IMR-90 (cell line): ENCODE measurements around the gene PSORS1C2. TPM values are rescaled to one million over a fixed set of nuclear protein-coding genes. Genes with fewer than 3 reads are reported as not detected.

ENCODE experiments used
- ATAC-seq: fragments of 200-7000 bp; cut with Tn5 transposase; 2 replicates; pipeline ENCODE4 v1.9.1; 2020; ENCODE audit warnings: low read depth, mild to moderate bottlenecking, moderate library complexity
- BruUV-seq: library from RNA; stranded (reverse); fragments of 400-500 nt; replicated peaks from 2 replicates; lab custom pipeline; 2021; lab: Mats Ljungman, UMichigan
- CTCF ChIA-PET: fragments of 300-600 bp; formaldehyde crosslinking; extraction: SDS; loops from one replicate; lab custom pipeline; 2021; ENCODE audit warnings: antibody characterized with exemption; lab: Yijun Ruan, JAX
- POLR2A ChIA-PET: fragments of 300-600 bp; sonication (Branson Sonifier 250); formaldehyde crosslinking; loops from one replicate; lab custom pipeline; 2022; ENCODE audit warnings: antibody characterized with exemption; ENCODE audit not compliant: unreplicated experiment; lab: Charles Lee
- DNase-seq: peaks from one replicate; pipeline ENCODE4 v3.0.0; 2013
- H2AFZ ChIP-seq: replicated peaks from 2 replicates; pipeline ENCODE3; 2013; ENCODE audit warnings: low read length, mild to moderate bottlenecking; ENCODE audit not compliant: poor library complexity
- H2AK5ac ChIP-seq: 2 replicates; pipeline ENCODE4 v1.6.1; 2013; ENCODE audit warnings: low read depth, low read length, inconsistent platforms
- H2AK9ac ChIP-seq: replicated peaks from 2 replicates; pipeline ENCODE3; 2013; ENCODE audit warnings: mild to moderate bottlenecking, low read depth, low read length, moderate library complexity; ENCODE audit not compliant: poor library complexity
- H2BK120ac ChIP-seq: 2 replicates; pipeline ENCODE4 v1.6.1; 2013; ENCODE audit warnings: low read depth, low read length, inconsistent platforms
- H2BK15ac ChIP-seq: 3 replicates; pipeline ENCODE4 v1.6.1; 2013; ENCODE audit warnings: low read depth, low read length, inconsistent platforms
- H2BK20ac ChIP-seq: 2 replicates; pipeline ENCODE4 v1.6.1; 2013; ENCODE audit warnings: low read depth, mild to moderate bottlenecking, inconsistent platforms, low read length, moderate library complexity
- H2BK5ac ChIP-seq: 2 replicates; pipeline ENCODE4 v1.6.1; 2013; ENCODE audit warnings: mild to moderate bottlenecking, low read depth, low read length, inconsistent platforms; ENCODE audit not compliant: poor library complexity, severe bottlenecking
- H3K14ac ChIP-seq: replicated peaks from 2 replicates; pipeline ENCODE4 v1.6.1; 2013; ENCODE audit warnings: low read depth, low read length, inconsistent platforms
- H3K18ac ChIP-seq: 2 replicates; pipeline ENCODE4 v1.6.1; 2013; ENCODE audit warnings: low read depth, low read length, control low read depth
- H3K23ac ChIP-seq: 2 replicates; pipeline ENCODE4 v1.6.1; 2013; ENCODE audit warnings: low read depth, low read length, inconsistent platforms
- H3K27ac ChIP-seq: 2 replicates; pipeline ENCODE4 v1.5.1; 2013; ENCODE audit warnings: mild to moderate bottlenecking, control low read depth, low read length; ENCODE audit not compliant: insufficient read depth
- H3K27me3 ChIP-seq: 2 replicates; pipeline ENCODE4 v1.6.1; 2013; ENCODE audit warnings: low read length; ENCODE audit not compliant: control insufficient read depth, insufficient read depth
- H3K36me3 ChIP-seq: 2 replicates; pipeline ENCODE4 v1.6.1; 2013; ENCODE audit warnings: low read length, mixed read lengths; ENCODE audit not compliant: control insufficient read depth, insufficient read depth
- H3K4ac ChIP-seq: 2 replicates; pipeline ENCODE4 v1.6.1; 2013; ENCODE audit warnings: low read depth, low read length, inconsistent platforms
- H3K4me1 ChIP-seq: 2 replicates; pipeline ENCODE4 v1.6.1; 2013; ENCODE audit warnings: low read length, mixed read lengths; ENCODE audit not compliant: control insufficient read depth, insufficient read depth
- H3K4me2 ChIP-seq: 2 replicates; pipeline ENCODE4 v1.6.1; 2013; ENCODE audit warnings: low read depth, mild to moderate bottlenecking, control low read depth, low read length, moderate library complexity
- H3K4me3 ChIP-seq: 2 replicates; pipeline ENCODE4 v1.5.1; 2013; ENCODE audit warnings: low read depth, mild to moderate bottlenecking, control low read depth, low read length, moderate library complexity; ENCODE audit not compliant: insufficient read depth
- H3K56ac ChIP-seq: 2 replicates; pipeline ENCODE4 v1.6.1; 2013; ENCODE audit warnings: low read length, inconsistent platforms; ENCODE audit not compliant: insufficient read depth; ENCODE audit errors: extremely low read depth
- H3K79me1 ChIP-seq, 2 experiments: 2 replicates each; pipeline ENCODE4 v1.6.1; 2013; ENCODE audit warnings: low read length in 2 of 2, inconsistent platforms in 1 of 2, low read depth in 1 of 2
- H3K9ac ChIP-seq: 2 replicates; pipeline ENCODE4 v1.6.1; 2013; ENCODE audit warnings: low read depth, low read length, control low read depth
- H3K9me1 ChIP-seq: 2 replicates; pipeline ENCODE4 v1.6.1; 2013; ENCODE audit warnings: low read length, inconsistent platforms; ENCODE audit not compliant: insufficient read depth
- H3K9me3 ChIP-seq: 2 replicates; pipeline ENCODE4 v1.6.1; 2013; ENCODE audit warnings: low read length; ENCODE audit not compliant: control insufficient read depth, insufficient read depth
- H4K20me1 ChIP-seq: 2 replicates; pipeline ENCODE4 v1.6.1; 2013; ENCODE audit warnings: low read length, inconsistent platforms; ENCODE audit not compliant: insufficient read depth
- H4K5ac ChIP-seq: 2 replicates; pipeline ENCODE4 v1.6.1; 2013; ENCODE audit warnings: mild to moderate bottlenecking, low read depth, low read length, control low read depth
- H4K8ac ChIP-seq, 2 experiments: 2 replicates each; pipeline ENCODE4 v1.6.1; 2013; ENCODE audit warnings: low read depth in 2 of 2, low read length in 2 of 2, control low read depth in 1 of 2, inconsistent platforms in 1 of 2
- H4K91ac ChIP-seq: 2 replicates; pipeline ENCODE4 v1.6.1; 2013; ENCODE audit warnings: low read depth, low read length, inconsistent platforms; ENCODE audit not compliant: insufficient read depth
- BHLHE40 ChIP-seq: fragments of 150-350 bp; IDR thresholded peaks from 2 replicates; pipeline ENCODE4 v1.6.1; 2016; ENCODE audit warnings: mild to moderate bottlenecking, low read depth, low read length
- CEBPB ChIP-seq: IDR thresholded peaks from 2 replicates; pipeline ENCODE4 v1.6.1; 2012; ENCODE audit warnings: low read depth, low read length, improper control_type of control experiment
- CHD1 ChIP-seq: IDR thresholded peaks from 2 replicates; pipeline ENCODE4 v1.6.1; 2012; ENCODE audit warnings: low read depth, low read length, improper control_type of control experiment
- FOS ChIP-seq: fragments of 150-350 bp; IDR thresholded peaks from 2 replicates; pipeline ENCODE4 v1.6.1; 2016; ENCODE audit warnings: low read depth, low read length
- MAFK ChIP-seq: IDR thresholded peaks from 2 replicates; pipeline ENCODE4 v1.6.1; 2012; ENCODE audit warnings: low read depth, low read length, improper control_type of control experiment
- MAZ ChIP-seq: IDR thresholded peaks from 2 replicates; pipeline ENCODE4 v1.6.1; 2012; ENCODE audit warnings: low read depth, mild to moderate bottlenecking, low read length, improper control_type of control experiment, moderate library complexity, borderline replicate concordance
- MXI1 ChIP-seq: IDR thresholded peaks from 2 replicates; pipeline ENCODE4 v1.6.1; 2012; ENCODE audit warnings: low read depth, mild to moderate bottlenecking, low read length, moderate library complexity, borderline replicate concordance
- NFE2L2 ChIP-seq: fragments of 150-350 bp; IDR thresholded peaks from 2 replicates; pipeline ENCODE4 v1.6.1; 2016; ENCODE audit warnings: low read depth, mild to moderate bottlenecking, low read length
- POLR2A ChIP-seq: IDR thresholded peaks from 2 replicates; pipeline ENCODE4 v1.6.1; 2012; ENCODE audit warnings: mild to moderate bottlenecking, low read depth, low read length
- RAD21 ChIP-seq: IDR thresholded peaks from 2 replicates; pipeline ENCODE4 v1.6.1; 2012; ENCODE audit warnings: low read length, improper control_type of control experiment
- RCOR1 ChIP-seq: IDR thresholded peaks from 2 replicates; pipeline ENCODE4 v1.6.1; 2012; ENCODE audit warnings: mild to moderate bottlenecking, low read length, improper control_type of control experiment; ENCODE audit not compliant: insufficient replicate concordance
- RFX5 ChIP-seq: IDR thresholded peaks from 2 replicates; pipeline ENCODE4 v1.8.0; 2012; ENCODE audit warnings: low read depth, mild to moderate bottlenecking, low read length, moderate library complexity
- SMC3 ChIP-seq: fragments of 150-350 bp; IDR thresholded peaks from 2 replicates; pipeline ENCODE4 v1.6.1; 2016; ENCODE audit warnings: low read depth, mild to moderate bottlenecking, antibody characterized with exemption, low read length, moderate library complexity
- WGBS, 2 experiments: methylation state at CpG; one replicate each; pipeline versions ENCODE4 v1.1.5 to v1.1.7; 2013; ENCODE audit warnings: missing lambda C conversion rate in 2 of 2; ENCODE audit not compliant: insufficient read length in 1 of 2; ENCODE audit errors: extremely low coverage in 2 of 2; 5-methylcytosine and 5-hydroxymethylcytosine counted together
- dilution Hi-C: fragments of 300-500 bp; cut with HindIII; formaldehyde crosslinking; loops from one replicate; pipeline ENCODE4 v1.14.3; 2018; ENCODE audit warnings: low sequenced_read_pairs; ENCODE audit not compliant: unreplicated experiment
- in situ Hi-C: fragments of 300-500 bp; cut with MboI; formaldehyde crosslinking; loops from 3 replicates; pipeline ENCODE4 v1.14.3; 2019; ENCODE audit warnings: low sequenced_read_pairs, inconsistent platforms, mixed read lengths
- intact Hi-C: fragments of 100-400 bp; cut with micrococcal nuclease; formaldehyde crosslinking; loops from 2 replicates; pipeline ENCODE4 v1.10.0; 2022
- polyA plus RNA-seq, 3 experiments: library from polyadenylated mRNA; depleted of rRNA; stranded (reverse); fragments of >200 nt; gene quantifications; 2 replicates each; pipeline ENCODE4 v1.2.3, GENCODE V29; 2012; ENCODE audit warnings: low replicate concordance in 1 of 3
- total RNA-seq: library from RNA; depleted of rRNA; stranded (reverse); fragments of >200 nt; gene quantifications from 2 replicates; pipeline ENCODE4 v1.2.3, GENCODE V29; 2012
- TF ChIP-seq, protein P1 (sequence below): conservative IDR thresholded peaks from 2 replicates; pipeline ENCODE4 v1.5.1; 2012; ENCODE audit warnings: mild to moderate bottlenecking, low read depth, low read length, improper control_type of control experiment
- TF ChIP-seq, protein P2 (sequence below): fragments of 150-350 bp; IDR thresholded peaks from 2 replicates; pipeline ENCODE4 v1.6.1; 2016; ENCODE audit warnings: low read depth, mild to moderate bottlenecking, low read length, moderate library complexity, borderline replicate concordance
- TF ChIP-seq, protein P3 (sequence below): fragments of 150-350 bp; IDR thresholded peaks from 2 replicates; pipeline ENCODE4 v1.6.1; 2017; ENCODE audit warnings: mild to moderate bottlenecking, antibody characterized with exemption, low read length, low read depth

Gene PSORS1C2
- total and polyA plus RNA-seq, 2 of the 4 experiments (the other 2 are of a cell fraction) = not detected

DNA sequence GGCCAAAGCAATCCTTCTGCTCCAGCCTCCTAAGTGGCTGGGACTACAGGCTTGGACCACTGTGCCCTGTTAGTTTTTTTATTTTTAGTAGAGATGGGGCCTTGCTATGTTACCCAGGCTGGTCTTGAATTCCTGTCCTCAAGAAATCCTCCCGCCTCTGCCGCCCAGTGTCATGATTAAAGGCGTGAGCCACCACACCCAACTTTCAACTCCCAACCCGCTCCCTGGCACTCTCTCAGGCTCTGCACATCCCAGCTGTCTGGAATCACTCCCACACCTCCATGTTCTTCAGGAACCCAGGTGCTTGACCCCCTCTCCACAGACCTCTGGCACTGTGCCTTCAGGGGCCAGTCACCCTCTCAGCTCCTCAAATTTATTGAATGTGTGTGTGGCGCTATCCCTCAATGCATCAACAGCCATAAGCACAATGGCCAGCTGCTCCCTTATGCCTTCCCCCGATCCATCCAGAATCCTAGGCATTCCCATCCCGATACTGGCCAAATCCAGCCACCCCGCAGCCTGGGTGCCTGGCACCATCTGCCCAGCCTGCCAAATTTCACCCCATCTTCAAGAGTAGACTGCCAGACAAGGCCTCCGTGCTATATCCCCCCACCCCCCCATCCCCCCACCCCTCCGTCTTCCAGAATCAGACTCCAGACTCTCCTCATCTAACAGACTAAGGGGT, 32.3 kb upstream of the PSORS1C2 start:
- in situ Hi-C loops (no loop called here), dilution Hi-C loops (no loop called here), intact Hi-C loops (no loop called here)
- DNase-seq (no peak), ATAC-seq (no peak)
- Histone ChIP-seq H3K9me3 (no peaks in the 10 kb centered on the region), H4K5ac (no peak overlapping the region), H3K23ac (no peak overlapping the region), H3K4me3 (no peak overlapping the region), H2BK120ac (no peak overlapping the region), H3K18ac (no peak overlapping the region), H3K79me1 (no peaks in the 10 kb centered on the region), H3K4ac (no peak overlapping the region), H3K9ac (no peak overlapping the region), H2BK15ac (no peak overlapping the region), H2AK9ac (no peak overlapping the region), H3K27me3 (no peaks in the 10 kb centered on the region), H2AK5ac (no peak overlapping the region), H2AFZ (no peak overlapping the region), H4K20me1 (no peaks in the 10 kb centered on the region), H4K8ac (no peak overlapping the region), H3K9me1 (peaks cover 9% of the 10 kb centered on the region; the same call in 1 of the 2 replicates), H3K14ac (no peak overlapping the region), H3K4me1 (peaks cover 7% of the 10 kb centered on the region; the same call in 1 of the 2 replicates), H3K56ac (no peak overlapping the region), H3K27ac (no peak overlapping the region), H4K91ac (no peak overlapping the region), H3K36me3 (no peaks in the 10 kb centered on the region; the same call in 1 of the 2 replicates), H2BK20ac (no peak overlapping the region), H2BK5ac (no peak overlapping the region), H3K4me2 (no peak overlapping the region)
- no CpG with 5 or more reads among the region's 10 CpGs for WGBS, 2 experiments
- POLR2A ChIA-PET = no interaction called here
- CTCF ChIA-PET = no interaction called here
- BruUV-seq = no TSS peak
- TF ChIP-seq, protein P1, sequence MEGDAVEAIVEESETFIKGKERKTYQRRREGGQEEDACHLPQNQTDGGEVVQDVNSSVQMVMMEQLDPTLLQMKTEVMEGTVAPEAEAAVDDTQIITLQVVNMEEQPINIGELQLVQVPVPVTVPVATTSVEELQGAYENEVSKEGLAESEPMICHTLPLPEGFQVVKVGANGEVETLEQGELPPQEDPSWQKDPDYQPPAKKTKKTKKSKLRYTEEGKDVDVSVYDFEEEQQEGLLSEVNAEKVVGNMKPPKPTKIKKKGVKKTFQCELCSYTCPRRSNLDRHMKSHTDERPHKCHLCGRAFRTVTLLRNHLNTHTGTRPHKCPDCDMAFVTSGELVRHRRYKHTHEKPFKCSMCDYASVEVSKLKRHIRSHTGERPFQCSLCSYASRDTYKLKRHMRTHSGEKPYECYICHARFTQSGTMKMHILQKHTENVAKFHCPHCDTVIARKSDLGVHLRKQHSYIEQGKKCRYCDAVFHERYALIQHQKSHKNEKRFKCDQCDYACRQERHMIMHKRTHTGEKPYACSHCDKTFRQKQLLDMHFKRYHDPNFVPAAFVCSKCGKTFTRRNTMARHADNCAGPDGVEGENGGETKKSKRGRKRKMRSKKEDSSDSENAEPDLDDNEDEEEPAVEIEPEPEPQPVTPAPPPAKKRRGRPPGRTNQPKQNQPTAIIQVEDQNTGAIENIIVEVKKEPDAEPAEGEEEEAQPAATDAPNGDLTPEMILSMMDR = no peak
- no peak for TF ChIP-seq MAZ
- TF ChIP-seq, protein P2, sequence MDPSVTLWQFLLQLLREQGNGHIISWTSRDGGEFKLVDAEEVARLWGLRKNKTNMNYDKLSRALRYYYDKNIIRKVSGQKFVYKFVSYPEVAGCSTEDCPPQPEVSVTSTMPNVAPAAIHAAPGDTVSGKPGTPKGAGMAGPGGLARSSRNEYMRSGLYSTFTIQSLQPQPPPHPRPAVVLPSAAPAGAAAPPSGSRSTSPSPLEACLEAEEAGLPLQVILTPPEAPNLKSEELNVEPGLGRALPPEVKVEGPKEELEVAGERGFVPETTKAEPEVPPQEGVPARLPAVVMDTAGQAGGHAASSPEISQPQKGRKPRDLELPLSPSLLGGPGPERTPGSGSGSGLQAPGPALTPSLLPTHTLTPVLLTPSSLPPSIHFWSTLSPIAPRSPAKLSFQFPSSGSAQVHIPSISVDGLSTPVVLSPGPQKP = no peak
- no peak for TF ChIP-seq SMC3
- no peak for TF ChIP-seq MAFK
- no peak for TF ChIP-seq MXI1
- no peak for TF ChIP-seq RCOR1
- no peak for TF ChIP-seq RAD21
- no peak for TF ChIP-seq RFX5
- TF ChIP-seq, protein P3, sequence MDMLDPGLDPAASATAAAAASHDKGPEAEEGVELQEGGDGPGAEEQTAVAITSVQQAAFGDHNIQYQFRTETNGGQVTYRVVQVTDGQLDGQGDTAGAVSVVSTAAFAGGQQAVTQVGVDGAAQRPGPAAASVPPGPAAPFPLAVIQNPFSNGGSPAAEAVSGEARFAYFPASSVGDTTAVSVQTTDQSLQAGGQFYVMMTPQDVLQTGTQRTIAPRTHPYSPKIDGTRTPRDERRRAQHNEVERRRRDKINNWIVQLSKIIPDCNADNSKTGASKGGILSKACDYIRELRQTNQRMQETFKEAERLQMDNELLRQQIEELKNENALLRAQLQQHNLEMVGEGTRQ = no peak
- no peak for TF ChIP-seq CHD1
- TF ChIP-seq POLR2A = no peak
- TF ChIP-seq FOS = no peak
- no peak for TF ChIP-seq BHLHE40
- TF ChIP-seq CEBPB = no peak
- no peak for TF ChIP-seq NFE2L2
